ENCODE results near the gene RPP30. TPM values are rescaled to one million over a fixed set of nuclear protein-coding genes. Genes with fewer than 3 reads are reported as not detected.

Gene RPP30
- total RNA-seq, 4 donors from 2014 or later, result 16.4 to 53.6 (median 19.6) TPM

- Histone ChIP-seq H3K27me3 (no peaks in the 10 kb centered on the region), H3K27ac (no peak overlapping the region), H3K4me3 (no peak overlapping the region), H3K9me3 (no peaks in the 10 kb centered on the region), H3K4me1 (no peaks in the 10 kb centered on the region), H3K36me3 (no peaks in the 10 kb centered on the region)
- DNase-seq, result no peak
- no peak for TF ChIP-seq CTCF (IDR thresholded peaks at IDR 0.05)
These were observed 73.0 kb downstream of the RPP30 start for GRCh38 chr10:90944749-90945148.

GRCh38 chr10:90945491-90946070, 73.8 kb downstream of the RPP30 start:
- TF ChIP-seq POLR2A (IDR thresholded peaks at IDR 0.05) (no peak), CTCF (IDR thresholded peaks at IDR 0.05) (no peak)
- DNase-seq, result no peak
- no peak overlapping the region for H3K4me3 ChIP-seq
- no peaks in the 10 kb centered on the region for H3K4me1 ChIP-seq
- no peak overlapping the region for H3K27ac ChIP-seq
- H3K9me3 ChIP-seq, result no peaks in the 10 kb centered on the region
- H3K36me3 ChIP-seq, result no peaks in the 10 kb centered on the region
- no peaks in the 10 kb centered on the region for H3K27me3 ChIP-seq

DNA sequence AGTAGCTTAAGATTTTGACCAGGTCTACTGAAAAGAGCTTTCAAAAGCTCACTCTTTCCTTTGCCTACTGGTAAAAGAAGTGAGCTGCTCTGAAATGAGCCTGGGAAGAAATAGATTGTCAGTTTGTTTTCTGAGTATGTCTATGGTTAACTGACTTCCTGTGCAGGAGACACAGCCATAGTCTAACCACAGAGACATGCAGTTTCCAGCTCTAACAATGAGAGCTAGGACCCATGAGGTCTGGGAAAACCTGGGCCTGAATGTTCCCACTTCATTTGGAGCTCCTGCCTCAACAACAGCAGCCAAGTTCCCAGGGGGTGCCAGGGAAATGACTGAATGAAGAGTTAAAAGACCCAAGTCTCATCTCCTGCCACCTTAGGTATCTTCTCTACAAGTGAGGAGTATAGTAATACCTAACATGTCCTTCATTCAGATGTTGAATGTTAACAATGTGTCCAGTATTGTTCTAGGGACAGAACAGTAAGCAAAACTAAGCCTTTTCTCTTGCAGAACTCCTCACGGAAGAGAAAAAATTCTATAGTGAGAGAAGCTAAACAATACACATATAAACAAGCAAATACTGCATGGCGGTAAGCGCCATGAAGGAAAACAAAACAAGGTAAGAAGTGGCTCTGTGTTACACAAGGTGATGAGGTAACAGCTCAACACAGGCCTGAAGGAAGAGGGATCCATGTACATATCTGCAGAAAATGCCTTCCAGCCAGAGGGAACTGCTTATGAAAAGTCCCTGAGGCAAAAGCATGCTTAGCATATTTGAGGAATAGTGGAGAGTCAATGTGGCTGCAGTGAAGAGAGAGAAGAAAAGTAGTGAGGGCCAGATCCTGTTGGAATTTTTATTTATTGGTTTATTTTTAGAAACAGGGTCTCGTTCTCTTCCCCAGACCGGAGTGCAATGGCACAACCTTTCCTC, 75.5 kb downstream of the RPP30 start:
- Histone ChIP-seq H3K36me3 (no peaks in the 10 kb centered on the region), H3K9me3 (no peaks in the 10 kb centered on the region), H3K27ac (no peak overlapping the region), H3K27me3 (no peaks in the 10 kb centered on the region), H3K4me1 (no peaks in the 10 kb centered on the region), H3K4me3 (no peak overlapping the region)
- DNase-seq, result no peak
- TF ChIP-seq CTCF (IDR thresholded peaks at IDR 0.05) (no peak), POLR2A (IDR thresholded peaks at IDR 0.05) (no peak)

Small RNA genes lying within 50 kb of the gene (small RNA-seq; reads per million reads assigned to genes)
- gene RF00019 (0 reads per million in 2 donors), gene RNU6-740P (0 reads per million in 2 donors)

Other genes starting within 250 kb of the RPP30 start
- 1 to 10 TPM in 1 of 4 donors, under 1 TPM in 3; 0.35 to 9.1 (median 0.85) TPM for gene HTR7, start 13.9 kb upstream of the RPP30 start, total RNA-seq
- not detected for gene ANKRD1, start 49.1 kb downstream of the RPP30 start, total RNA-seq

Measured in Peyer's patch (tissue), 4 donors.